GM18519 (cell line): Measurements from ENCODE around the gene STRN.
"Not testable (repeated sequence)": the region's sequence is repeated elsewhere in the genome, so short reads cannot be mapped to it uniquely, and the experiment has no call there.

Source experiments
- ATAC-seq: cut with Tn5 transposase; IDR thresholded peaks from one replicate; pipeline ENCODE4 v1.9.1; 2021; ENCODE audit warnings: mild to moderate bottlenecking, moderate library complexity; ENCODE audit not compliant: unreplicated experiment, low FRiP score

Gene STRN

DNA sequence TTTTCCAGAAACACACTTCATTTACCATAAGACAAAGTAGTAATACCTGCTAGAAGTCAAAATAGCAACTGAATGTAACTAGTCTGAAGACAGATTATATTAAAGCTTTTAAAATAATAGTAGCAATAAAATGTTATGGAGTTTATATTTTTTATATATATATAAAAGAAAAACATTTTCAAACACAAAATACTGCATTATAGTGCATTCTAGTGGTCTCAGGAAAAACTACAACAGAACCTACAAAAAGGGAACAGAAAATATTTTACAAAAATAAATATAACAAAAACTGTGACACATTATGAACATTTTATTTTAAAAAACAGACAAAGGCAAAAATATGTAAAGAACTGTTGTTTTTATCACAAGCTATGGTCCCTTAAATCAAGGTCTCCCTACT lies 48.0 kb downstream of the STRN start:
- ATAC-seq: no peak

DNA sequence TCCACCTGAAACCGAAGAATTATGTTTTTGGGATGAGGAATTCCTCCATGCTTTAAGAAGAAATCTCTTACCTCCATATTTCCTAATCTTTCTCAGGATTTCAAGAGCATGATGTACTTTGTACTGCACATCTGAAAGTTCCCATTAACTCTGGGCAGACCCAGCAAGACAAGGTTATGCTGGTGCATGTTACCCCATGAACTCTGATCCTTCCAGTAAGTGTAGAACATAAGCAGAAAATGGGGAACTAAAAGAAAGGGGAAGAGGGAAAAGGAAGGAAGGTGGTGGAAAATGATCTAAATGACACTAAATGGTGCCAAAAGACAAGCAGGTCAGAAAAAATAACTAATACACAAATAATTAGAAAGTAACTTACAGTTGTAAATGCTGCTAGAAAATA lies 50.7 kb downstream of the STRN start:
- no peak for ATAC-seq

DNA sequence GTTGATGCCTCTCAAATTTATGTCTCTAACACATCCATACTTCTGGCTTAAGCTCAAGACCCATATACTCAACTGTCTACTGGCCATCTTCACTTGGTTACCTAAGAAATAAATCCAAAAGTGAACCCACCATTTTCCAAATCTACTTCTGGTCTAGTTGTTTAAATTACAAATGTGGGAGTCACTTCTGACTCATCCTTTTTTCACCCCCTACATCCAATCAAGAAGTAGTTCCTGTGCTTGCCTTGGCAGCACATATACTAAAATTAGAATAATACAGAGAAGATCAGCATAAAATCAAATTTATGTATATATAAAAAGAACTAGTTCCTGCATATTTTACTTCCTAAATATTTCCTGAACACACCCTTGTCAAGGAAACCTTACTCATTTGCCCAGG lies 53.6 kb downstream of the STRN start:
- no peak for ATAC-seq

DNA sequence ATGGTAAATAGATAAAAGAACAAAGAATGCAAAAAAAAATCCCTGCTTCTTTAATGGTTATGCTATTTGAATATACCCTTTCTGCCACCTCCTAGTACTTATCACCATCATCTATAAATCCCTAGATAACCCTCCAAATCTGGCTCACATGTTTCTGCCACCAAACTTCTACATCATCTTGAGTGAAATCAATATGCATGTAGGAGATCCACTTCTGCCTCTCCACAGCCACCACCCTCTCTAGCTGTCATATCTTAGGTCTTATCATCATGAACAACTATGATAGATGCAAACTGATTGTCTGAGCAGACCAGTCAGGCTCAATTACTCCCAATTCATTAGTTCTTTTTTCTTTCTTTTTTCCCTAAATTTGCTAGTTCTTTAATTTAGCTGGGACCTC lies 55.3 kb downstream of the STRN start:
- no peak for ATAC-seq

DNA sequence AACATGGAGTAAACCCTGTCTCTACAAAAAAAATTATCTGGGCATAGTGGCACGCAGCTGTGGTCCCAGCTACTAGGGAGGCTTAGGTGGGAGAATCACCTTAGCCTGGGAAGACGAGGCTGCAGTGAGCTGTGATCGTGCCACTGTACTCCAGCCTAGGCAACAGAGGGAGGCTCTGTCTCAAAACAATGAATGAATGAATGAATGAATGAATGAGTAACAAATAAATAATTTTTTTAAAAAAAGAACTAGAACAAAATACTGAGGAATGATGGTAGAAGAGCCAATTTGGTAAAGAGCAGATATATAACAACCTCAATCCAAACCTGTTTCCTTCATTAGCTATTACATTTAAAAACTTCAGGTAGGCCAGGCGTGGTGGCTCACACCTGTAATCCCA lies 60.1 kb downstream of the STRN start:
- no peak for ATAC-seq

DNA sequence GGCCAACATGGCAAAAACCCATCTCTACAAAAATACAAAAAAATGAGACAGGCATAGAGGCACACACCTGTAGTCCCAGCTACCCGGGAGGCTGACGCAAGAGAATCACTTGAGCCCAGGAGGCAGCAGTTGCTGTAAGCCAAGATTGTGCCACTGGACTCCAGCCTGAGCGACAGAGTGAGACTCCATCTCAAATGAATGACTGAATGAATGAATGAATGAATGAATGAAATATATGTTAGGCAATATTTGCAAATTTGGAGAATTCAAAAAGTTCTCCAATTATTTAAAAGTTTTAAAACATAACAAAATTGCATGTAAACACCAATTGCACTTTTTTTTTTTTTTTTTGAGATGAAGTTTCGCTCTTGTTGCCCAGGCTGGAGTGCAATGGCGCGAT lies 61.7 kb downstream of the STRN start:
- no peak for ATAC-seq

DNA sequence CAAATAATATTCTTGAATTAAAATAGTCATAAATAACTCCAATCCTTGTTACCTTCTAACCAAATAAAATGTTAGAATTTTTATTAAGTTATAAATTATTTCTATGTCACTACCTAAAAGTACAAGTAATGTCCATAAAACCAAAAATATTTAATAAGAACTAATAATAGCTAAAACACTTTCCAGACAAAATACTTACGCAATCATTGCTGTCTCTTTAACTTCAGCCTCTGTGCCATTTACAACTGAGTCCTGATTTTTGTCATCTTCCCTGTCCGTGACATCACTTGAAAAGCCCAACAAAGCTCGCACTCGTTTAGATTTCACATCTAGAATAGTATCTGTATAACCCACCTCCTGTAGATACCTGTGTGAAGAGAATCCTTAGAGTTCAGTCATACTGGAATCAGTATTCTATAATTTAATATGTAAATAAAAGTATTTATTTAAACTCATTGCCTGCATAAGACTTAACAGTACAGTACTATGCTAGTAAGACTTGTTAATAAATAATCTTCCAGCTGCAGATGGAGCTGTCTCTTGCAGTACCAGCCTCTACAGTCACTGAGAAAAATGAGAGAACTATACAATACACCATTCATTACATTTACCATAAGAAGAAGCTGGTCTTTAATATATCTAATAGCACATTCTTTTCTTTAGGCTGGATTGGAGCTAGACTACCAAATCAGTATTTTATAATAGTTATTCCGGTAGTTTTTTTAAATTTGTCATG lies 63.8 kb downstream of the STRN start:
- ATAC-seq: no peak

DNA sequence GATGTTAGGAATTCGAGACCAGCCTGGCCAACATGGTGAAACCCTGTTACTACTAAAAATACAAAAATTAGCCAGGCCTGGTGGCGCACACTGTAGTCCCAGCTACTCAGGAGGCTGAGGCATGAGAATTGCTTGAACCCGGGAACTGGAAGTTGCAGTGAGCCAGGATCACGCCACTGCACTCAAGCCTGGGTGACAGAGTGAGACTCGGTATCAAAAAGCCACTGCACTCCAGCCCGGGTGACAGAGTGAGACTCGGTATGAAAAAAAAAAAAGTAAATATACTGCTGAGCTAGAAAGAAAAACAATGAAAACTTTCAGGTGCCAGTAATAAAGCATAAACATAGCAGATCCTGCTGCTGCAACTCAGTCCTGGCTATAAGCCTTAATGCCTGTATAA lies 73.5 kb downstream of the STRN start:
- no peak for ATAC-seq

DNA sequence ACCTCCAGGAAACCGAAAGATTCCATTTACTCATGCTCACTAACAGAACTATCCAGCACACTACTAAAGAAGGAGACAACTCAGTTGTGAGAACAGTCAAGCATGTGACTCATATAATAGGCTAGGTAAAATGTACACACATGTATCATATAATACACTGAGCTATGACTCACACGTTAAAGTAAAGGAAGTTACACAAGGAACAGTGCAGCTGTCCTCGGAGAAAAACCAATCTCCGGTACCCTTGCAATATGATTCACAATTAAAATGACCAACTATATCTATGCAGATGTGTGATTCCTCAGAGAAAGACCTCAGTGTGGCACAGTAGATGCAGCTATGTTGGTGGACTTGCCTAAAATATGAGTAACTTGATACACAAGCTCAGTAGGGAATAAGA lies 76.5 kb downstream of the STRN start:
- ATAC-seq: no peak

DNA sequence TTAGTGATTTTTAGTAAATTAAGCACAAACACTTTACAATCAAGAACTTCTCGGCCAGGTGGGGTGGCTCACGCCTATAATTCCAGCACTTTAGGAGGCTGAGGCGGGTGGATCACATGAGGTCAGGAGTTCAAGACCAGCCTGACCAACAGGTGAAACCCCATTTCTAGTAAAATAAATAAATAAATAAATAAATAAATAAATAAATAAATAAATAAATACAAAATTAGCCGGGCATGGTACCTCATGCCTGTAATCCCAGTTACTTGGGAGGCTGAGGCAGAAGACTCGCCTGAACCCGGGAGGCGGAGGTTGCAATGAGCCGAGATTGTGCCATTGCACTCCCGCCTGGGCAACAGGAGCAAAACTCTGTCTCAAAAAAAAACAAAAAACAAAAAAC lies 79.2 kb downstream of the STRN start:
- not testable (repeated sequence) for ATAC-seq

DNA sequence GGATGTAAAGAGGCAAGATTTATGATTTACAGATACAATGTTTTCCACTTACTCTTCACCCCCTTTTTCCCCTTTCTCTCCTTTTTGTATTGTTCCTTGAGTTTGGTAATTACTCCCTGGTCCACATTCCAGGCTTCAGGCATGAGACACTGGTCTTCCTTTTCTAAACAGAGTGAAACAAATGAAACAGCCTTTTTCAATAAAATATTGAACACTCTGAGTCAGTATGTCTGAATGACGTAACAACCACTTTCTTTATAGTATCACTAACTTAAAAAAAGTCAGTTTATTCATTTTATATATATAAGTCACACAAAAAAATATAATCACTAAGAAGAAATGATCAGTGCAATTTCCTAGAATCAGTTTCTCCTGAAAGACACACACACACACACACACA lies 79.7 kb downstream of the STRN start:
- no peak for ATAC-seq

DNA sequence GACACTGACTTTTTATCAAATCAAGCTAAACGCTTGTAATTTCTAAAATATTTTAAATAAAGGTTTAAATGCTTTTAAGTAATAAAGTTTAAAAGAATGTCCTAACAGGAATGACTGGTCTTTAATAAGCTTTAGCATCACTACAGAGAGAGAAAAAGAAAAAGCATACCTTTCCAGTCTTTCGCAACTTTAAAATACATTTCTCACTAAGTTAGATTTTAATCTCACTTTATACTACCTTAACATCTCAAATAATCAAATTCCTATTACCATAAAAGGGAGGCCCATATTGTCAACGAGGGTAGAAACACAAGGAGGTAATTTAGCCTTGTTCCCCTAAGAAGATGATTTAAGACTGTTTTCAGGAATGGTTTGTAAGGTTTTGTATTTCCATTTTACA lies 80.7 kb downstream of the STRN start:
- no peak for ATAC-seq

DNA sequence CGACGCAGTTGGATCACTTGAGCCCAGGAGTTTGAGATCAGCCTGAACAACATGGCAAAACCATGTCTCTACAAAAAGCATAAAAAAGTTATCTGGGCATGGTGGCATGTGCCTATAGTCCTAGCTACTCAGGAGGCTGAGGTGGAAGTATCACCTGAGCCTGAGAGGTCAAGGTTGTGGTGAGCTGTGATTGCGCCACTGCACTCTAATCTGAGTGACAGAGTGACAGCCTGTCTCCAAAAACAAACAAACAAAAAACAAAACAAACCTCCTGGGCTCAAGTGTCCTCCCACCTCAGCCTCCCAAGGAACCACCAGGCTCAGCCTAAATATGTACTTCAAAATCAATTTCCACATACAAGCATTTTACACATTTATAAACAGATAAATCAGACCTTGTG lies 83.8 kb downstream of the STRN start:
- no peak for ATAC-seq

DNA sequence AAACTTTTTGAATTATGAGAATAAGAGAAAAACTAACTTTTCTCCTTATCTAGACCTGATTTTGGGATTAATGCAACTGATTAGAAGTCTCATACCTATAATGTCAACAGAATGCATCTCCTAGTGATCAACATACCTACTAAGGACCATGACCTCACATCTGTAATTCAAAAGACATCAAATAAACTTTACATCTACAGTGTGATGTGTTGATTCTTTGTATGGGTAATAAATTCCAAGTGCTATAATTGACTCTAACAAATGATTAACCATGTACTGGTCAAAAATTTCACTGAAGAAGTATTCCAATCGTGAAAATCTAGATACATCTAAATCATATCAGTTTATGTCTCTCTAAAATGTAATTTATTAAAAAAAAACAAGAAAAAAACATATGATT lies 84.5 kb downstream of the STRN start:
- ATAC-seq: no peak

DNA sequence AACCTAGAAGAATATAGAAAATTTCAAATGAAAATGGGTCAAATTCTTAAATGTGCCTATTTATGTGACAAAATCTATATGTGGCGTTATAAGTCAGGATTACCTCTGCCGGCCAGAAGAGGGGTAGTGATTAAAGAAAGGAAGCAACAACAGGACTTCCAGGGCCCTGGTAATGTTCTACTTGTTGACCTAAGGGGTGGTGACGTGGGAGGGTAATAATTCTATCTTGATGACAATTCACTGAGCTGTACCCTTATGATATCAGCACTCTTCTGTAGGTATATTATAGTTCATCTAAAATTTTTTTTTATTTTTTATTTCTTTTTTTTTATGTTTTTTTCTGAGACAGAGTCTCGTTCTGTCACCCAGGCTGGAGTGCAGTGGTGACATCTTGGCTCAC lies 87.9 kb downstream of the STRN start:
- no peak for ATAC-seq

DNA sequence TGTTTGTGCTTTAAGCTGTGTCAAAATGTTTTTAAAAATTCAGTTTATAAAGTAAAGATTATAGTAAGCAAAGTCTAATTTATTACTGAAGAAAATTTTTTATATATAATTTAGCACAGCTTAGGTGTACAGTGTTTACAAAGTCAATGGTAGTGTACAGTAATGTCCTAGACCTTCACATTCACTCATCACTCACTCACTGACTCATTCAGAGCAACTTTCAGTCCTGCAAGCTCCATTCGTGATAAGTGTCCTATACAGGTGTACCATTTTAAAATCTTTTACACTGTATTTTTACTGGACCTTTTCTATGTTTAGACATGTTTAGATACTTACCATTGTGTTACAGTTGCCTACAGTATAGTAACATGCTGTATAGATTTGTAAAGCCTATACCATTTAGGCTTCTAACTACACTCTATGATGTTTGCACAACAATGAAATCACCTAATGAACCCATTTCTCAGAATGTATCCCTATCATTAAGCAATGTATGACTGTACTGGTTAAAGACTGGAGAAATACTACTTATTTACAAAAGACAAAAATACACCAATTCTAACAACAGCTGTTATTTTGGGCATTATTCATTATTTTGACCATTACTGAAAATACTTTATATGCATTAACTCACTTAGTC lies 95.1 kb downstream of the STRN start:
- no peak for ATAC-seq

DNA sequence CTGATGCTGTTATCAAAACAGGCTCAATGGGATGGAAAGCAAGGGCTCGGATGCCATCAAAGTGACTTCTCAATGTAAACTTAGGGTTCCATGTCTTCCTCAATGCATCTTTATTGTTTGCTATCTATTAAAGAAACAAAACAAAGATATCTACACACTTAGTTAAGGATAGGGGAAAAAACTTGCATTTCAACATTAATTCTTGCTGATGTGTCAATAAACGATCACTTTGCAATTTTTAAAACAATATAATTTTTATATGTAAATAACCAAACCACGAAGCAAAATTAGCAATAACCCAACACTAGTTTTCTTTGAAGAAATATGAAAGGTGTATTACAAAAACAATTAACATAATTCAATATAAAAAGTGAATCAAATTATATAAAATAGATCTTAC lies 96.7 kb downstream of the STRN start:
- ATAC-seq: no peak

DNA sequence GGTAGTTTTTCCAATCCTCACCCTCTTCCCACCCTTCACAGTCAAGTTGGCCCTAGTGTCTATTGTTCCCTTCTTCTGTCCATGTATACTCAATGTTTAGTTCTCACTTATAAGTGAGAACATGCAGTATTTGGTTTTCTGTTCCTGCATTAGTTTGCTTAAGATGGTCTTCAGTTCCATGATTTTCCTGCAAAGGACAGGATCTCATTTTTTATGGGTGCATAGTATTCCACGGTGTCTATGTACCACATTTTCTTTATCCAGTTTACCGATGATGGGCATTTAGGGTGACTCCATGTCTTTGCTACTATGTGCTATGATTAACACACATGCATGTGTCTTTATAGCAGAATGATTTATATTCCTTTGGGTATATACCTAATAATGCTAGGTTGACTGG lies 104.4 kb downstream of the STRN start:
- no peak for ATAC-seq

DNA sequence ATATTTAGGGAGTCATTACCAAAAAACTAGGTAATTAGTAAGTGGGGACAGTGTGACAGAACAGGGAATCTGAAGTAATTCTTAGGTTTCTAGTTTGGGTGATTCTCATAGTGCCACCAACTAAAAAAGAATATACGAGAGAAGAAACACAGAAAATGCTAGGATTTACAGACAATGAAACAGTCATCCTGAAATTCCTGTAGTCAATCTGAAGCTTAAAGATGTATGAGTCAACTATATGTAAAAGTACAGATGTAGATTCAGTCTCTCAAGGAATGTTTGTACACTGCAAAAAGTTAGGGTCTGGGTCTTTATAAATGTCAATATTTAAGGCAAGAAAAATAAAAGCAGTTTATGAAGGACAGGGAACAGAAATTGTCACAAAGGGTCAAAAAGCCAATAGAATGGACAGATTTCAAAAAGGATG lies 107.0 kb downstream of the STRN start:
- ATAC-seq: no peak

DNA sequence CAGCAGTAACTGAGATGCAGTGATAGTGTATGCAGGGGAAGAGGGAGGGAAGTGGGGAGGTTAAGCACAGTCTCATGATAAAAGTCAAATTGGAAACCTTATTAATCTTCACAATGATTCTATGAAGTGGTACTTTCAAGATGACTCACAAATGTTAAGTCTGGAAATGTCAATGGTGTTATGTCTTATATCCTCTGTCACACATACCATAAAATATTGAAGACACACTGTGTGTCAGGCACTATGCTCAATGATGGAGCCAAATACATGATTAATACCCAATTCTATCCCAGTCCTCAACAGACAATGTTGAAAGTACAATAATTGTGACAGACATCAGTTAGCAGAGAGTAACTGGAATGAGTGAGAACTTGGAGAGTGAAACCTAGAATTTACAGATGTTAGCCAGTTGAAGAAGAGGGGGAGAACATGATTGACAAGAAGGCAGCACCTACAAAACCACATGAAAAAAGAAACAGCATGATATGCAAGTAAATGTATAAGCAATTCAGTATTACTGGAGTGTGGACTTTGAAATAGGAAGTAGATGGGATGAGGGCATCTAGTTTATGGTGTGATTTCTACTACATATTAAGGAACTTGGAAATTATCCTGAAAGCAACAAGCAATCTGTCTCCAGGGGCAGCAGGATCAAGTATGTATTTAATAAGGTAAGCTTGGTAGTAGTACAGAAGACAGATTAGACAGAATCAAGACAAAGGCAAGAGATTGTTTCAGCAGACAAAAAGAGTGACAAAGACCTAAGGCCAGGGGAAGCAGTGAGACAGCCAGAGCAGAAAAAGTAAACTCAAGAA lies 107.6 kb downstream of the STRN start:
- no peak for ATAC-seq

DNA sequence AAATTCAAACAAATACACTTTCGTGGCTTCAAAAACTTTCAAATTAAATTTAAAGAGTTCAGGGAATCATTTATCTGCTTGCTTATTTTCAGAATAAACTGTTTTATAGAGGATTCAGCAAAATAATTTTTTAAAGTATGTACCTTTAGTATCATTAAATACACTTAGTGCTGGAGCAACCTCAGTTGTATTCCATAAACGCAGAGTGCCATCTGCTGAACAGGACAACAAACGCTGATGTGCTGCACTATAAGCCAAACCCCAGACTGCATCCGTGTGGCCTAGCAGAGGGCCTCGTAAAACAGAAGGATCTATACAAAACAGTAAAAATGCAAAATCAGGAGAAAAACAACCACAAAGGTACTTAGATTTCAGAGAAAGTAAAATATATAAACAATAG lies 108.6 kb downstream of the STRN start:
- no peak for ATAC-seq

DNA sequence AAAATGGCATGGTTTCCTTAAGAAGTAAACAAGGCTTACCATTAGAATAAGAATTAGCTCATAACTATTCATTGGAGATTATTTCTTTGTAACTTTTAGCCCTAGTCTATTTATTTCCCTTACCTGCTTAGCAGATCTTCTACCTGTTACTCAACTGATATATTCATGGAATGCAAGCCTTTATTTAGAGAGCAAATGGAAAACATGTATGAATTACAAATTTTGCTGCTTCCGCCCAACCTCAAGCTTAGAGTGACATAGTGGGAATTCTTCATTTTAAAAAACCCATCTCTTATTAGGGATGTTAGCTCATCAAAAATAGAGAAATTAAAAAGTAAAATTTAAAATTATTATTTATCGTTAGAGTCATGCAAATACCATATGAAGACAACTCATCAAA lies 110.9 kb downstream of the STRN start:
- no peak for ATAC-seq
